NCI-H1105 (cell line): ENCODE measurements around the gene ZNF512.
A peak's percentile ranks its signal among the peaks of the same experiment; 100 is the strongest.
"Not testable (repeated sequence)": the region's sequence is repeated elsewhere in the genome, so short reads cannot be mapped to it uniquely, and the experiment has no call there.

Source experiments
- DNase-seq: peaks from one replicate; lab custom pipeline; 2025; lab: John Stamatoyannopoulos, UW

The ZNF512 gene

DNA sequence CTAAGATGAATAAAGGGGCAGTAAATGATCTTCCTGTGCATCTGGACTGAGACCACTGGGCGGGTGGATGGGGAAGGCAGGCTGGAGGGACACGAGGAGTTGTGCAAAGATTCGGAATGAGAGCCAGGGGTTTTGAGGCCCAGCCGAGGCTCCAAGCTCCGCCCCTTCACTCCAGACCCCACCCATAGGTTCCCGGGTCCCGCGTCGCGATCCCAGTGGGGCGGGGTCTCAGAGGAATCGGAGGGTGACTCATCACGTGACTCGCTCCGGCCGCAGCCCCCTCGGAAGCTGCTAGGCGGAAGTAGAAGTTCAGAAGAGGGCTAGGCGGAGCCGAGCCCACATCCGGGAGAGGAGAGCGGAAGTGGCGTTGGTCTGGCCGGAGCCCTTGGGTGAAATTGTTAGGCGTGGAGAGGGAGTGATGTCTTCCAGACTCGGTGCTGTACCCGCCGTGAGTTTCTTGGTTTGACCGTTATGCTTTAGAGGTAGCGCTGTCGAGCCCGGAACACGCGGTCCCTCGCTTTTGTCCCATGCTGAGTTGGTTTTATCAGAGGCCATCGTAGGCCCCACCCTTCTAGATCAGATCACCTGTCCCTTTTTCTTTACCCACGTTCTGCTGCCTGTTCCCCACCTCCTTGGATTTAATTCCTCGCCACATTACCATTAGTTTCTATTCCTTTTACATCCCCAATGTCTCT, at the start of gene ZNF512:
Gene ZNF512, plus strand, starts transcription at position 348 of the 695 bp plus-strand sequence. Its CDS starts 71 bp downstream, at position 419.
- peak; percentile 95 for DNase-seq

- DNase-seq, result no peak
Measured at GRCh38 chr2:27537287-27537686, 45.6 kb upstream of the ZNF512 start.

- DNase-seq, result not testable (repeated sequence)
Measured at GRCh38 chr2:27538839-27539450, 43.9 kb upstream of the ZNF512 start.

DNA sequence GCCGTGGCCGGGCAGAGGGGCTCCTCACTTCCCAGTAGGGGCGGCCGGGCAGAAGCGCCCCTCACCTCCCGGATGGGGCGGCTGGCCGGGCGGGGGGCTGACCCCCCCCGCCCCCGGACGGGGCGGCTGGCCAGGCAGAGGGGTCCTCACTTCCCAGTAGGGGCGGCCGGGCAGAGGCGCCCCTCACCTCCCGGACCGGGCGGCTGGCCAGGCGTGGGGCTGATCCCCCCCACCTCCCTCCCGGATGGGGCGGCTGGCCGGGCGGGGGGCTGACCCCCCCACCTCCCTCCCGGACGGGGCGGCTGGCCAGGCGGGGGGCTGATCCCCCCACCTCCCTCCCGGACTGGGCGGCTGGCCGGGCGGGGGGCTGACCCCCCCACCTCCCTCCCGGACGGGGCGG, 43.2 kb upstream of the ZNF512 start:
- DNase-seq, result not testable (repeated sequence)

DNA sequence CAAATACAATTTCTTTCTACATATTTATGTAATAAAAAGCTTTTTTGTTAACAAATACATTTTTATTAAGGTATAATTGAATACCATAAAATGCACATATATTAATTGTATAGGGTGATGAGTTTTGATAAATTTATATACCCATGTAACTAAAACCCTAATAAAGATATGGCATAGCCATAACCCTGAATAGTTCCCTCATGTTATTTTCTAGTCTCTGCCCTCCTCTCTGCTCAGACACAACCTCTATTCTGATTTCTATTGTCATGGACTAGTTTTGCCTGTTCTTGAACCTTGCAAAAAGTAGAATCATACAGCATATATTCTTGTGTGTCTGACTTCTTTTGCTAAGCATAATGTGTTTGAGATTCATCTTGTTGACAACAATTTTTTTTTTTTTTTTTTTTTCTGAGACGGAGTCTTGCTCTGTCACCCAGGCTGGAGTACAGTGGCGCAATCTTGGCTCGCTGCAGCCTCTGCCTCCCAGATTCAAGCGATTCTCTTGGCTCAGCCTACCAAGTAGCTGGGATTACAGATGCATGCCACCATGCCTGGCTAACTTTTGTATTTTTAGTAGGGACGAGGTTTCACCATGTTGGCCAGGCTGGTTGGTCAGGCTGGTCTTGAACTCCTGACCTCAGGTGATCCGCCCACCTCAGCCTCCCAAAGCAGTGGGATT, 38.6 kb upstream of the ZNF512 start:
- no peak for DNase-seq

- no peak for DNase-seq
Measured at GRCh38 chr2:27545348-27546141, 37.3 kb upstream of the ZNF512 start.

GRCh38 chr2:27549303-27549702, 33.5 kb upstream of the ZNF512 start:
- no peak for DNase-seq

GRCh38 chr2:27551514-27551913, 31.3 kb upstream of the ZNF512 start:
- no peak for DNase-seq

DNA sequence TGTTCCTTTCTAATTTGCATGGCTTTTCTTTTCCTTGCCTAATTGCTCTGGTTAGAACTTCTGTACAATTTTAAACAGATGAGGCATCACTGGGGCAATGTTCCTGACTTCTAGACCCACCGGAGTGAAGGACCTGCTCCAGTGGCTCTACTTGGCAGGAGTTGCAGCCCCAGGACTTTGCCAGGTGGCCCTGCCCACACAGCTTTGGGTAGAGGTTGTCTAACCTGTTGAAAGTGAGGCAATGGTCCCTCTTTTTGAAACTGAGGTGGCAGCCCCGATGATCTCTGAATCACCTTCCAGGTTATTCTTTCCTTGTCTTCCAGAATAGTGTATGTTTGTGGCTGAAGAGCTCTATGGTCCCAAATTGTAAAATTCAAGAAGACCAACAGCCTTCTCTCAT, 29.9 kb upstream of the ZNF512 start:
- no peak for DNase-seq

DNA sequence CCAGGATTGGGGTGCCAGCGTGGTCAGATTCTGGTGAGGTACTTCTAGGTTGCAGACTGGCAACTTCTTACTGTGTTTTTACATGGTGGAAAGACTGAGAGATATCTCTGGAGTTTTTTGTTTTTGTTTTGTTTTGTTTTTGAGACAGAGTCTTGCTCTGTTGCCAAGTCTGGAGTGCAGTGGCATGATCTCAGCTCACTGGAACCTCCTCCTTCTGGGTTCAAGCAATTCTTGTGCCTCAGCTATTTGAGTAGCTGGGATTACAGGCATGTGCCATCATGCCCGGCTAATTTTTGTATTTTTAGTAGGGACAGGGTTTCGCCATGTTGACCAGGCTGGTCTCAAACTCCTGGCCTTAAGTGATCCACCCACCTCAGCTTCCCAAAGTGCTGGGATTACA, 28.4 kb upstream of the ZNF512 start:
- DNase-seq, result not testable (repeated sequence)

- no peak for DNase-seq
Measured at GRCh38 chr2:27559228-27559627, 23.6 kb upstream of the ZNF512 start.

DNA sequence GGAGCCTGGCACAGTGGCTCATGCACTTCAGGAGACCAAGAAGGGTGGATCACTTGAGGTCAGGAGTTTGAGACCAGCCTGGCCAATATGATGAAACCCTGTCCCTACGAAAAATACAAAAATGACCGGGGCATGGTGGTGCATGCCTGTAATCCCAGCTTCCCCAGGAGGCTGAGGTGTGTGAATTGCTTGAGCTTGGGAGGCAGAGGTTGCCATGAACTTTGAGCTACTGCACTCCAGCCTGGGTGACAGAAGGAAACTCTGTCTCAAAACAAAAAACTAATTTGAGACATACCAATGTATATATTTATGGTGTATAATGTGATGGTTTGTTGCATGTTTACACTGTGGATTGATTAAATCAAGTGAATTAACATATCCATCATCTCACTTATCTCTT, 21.8 kb upstream of the ZNF512 start:
- DNase-seq, result no peak

DNA sequence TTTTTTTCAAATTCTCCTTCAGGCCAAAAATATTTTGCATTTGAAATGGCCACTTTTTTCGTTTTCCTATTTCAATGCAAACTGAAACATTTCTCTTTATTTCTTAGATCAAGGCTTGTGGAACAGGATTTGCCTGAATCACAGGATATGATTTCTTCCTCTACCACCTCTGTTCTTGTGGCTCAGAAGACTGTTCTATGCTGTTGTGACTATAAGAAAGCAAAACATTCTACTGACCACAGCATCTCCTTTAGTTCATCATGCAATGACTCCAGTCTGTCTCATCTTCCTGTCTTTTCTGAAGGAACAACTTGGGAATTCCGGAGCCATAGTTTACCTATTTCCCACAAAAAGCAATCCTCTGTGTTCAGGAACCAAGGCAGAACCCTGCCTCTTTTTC, 16.2 kb upstream of the ZNF512 start:
- DNase-seq, result no peak

- no peak for DNase-seq
Measured at GRCh38 chr2:27569398-27569797, 13.4 kb upstream of the ZNF512 start.

GRCh38 chr2:27571197-27571596, 11.6 kb upstream of the ZNF512 start:
- no peak for DNase-seq

DNA sequence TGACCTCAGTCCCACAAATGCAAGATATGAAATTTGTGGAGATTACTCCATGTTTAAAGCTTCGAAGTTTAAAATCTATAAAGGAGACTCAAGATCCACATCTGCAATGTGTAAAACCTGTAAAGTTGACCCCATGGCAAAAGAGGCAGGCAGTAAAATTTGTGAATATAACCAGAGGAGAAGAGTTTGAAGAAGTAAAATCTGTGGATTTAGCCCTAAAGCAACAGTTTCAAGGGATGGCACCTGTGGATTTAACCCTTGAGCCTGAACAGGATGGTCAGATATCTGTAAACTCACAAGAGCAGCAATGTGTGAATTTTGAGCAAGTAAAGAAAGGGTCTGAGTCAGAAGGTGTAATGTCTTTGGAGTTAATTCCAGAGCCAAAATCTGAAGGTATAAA, 11.2 kb upstream of the ZNF512 start:
- no peak for DNase-seq

DNA sequence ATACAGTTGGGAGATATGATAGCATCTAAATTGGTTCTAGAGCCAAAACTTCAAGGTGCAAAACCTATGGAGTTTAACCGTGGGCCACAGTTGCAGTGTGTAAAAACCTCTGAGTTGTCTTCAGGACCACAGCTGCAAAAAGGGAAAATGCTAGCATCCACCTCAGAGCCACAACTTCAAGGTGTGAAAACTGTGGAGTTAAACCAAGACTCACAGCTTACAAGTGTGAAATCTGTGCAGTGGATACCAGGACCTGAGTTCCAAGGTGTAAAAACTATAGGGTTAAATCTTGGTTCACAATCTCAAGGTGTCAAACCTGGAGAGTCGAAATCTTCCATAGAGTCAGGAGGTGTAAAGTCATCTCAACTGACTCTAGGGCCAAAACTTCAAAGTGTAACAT, 10.4 kb upstream of the ZNF512 start:
- no peak for DNase-seq

DNA sequence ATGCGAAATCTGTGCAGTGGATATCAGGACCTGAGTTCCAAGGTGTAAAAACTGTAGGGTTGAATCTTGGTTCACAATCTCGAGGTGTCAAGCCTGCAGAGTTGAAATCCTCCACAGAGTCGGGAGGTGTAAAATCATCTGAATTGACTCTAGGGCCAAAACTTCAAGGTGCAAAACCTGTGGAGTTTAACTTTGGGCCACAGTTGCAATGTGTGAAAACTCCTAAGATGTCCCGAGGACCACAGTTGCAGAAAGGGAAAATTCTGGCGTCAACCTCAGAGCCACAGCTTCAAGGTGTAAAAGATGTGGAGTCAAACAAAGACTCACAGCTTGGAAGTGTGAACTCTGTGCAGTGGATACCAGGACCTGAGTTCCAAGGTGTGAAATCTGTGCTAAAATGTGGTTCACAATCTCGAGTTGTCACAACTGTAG, 9.8 kb upstream of the ZNF512 start:
- no peak for DNase-seq

- DNase-seq, result no peak
Measured at GRCh38 chr2:27573452-27573851, 9.4 kb upstream of the ZNF512 start.

DNA sequence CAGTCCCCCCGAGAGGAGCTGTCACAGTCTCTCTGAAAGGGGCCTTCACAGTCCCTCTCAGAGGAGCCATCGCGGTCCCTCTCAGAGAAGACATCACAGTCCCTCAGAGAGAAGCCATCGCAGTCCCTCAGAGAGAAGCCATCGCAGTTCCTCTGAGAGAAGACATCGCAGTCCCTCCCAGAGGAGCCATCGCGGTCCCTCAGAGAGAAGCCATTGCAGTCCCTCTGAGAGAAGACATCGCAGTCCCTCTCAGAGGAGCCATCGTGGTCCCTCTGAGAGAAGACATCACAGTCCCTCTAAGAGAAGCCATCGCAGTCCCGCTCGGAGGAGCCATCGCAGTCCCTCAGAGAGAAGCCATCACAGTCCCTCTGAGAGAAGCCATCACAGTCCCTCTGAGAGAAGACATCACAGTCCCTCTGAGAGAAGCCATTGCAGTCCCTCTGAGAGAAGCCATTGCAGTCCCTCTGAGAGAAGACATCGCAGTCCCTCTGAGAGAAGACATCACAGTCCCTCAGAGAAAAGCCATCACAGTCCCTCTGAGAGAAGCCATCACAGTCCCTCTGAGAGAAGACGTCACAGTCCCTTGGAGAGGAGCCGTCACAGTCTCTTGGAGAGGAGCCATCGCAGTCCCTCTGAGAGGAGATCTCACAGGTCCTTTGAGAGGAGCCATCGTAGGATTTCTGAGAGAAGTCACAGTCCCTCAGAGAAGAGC, 1.3 kb upstream of the ZNF512 start:
- no peak for DNase-seq

DNA sequence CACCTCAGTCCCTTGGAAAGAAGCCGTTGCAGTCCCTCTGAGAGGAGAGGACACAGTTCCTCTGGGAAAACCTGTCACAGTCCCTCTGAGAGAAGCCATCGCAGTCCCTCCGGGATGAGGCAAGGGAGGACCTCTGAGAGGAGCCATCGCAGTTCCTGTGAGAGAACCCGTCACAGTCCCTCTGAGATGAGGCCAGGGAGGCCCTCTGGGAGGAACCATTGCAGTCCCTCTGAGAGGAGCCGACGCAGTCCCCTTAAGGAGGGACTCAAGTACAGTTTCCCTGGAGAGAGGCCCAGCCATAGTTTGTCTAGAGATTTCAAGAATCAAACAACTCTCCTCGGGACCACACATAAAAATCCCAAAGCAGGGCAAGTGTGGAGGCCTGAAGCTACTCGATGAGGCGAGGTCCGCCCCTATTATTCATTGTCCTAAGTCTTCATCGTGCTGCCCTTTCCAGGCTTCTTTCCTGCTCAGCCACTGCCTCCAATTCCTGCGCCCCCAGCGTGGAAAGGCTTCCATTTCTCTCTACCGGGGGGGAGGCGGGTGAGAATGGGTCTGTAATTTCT, 630 bp upstream of the ZNF512 start:
- no peak for DNase-seq
